Caco-2 (cell line): ENCODE data around the gene AS3MT. TPM values are rescaled to one million over a fixed set of nuclear protein-coding genes. Genes with fewer than 3 reads are reported as not detected.

Experiments
- BruUV-seq: library from RNA; stranded (reverse); fragments of 400-500 nt; replicated peaks from 2 replicates; lab custom pipeline; 2021; lab: Mats Ljungman, UMichigan
- CTCF ChIA-PET: fragments of 300-600 bp; sonication (Branson Sonifier 250); formaldehyde crosslinking; loops from one replicate; lab custom pipeline; 2022; ENCODE audit warnings: antibody characterized with exemption; lab: Charles Lee
- POLR2A ChIA-PET: fragments of 300-600 bp; sonication (Branson Sonifier 250); formaldehyde crosslinking; loops from one replicate; lab custom pipeline; 2022; ENCODE audit warnings: antibody characterized with exemption; lab: Charles Lee
- DNase-seq, 2 experiments: peaks; one replicate each; pipeline versions ENCODE4 v3.0.0 to v3.0.0-alpha.2; 2020 to 2022
- H3K27me3 ChIP-seq: replicated peaks from 2 replicates; pipeline ENCODE4 v1.6.0; 2011; ENCODE audit warnings: low read length; ENCODE audit not compliant: control insufficient read depth, insufficient read depth
- H3K36me3 ChIP-seq: 2 replicates; pipeline ENCODE4 v1.5.1; 2011; ENCODE audit warnings: low read length; ENCODE audit not compliant: control insufficient read depth, insufficient read depth
- H3K4me1 ChIP-seq: fragments of 250-450 bp; sonication (Bioruptor Pico); 2 replicates; pipeline ENCODE4 v1.5.1; 2020; ENCODE audit warnings: mild to moderate bottlenecking
- H3K4me3 ChIP-seq: 2 replicates; pipeline ENCODE4 v1.5.1; 2011; ENCODE audit warnings: low read depth, mild to moderate bottlenecking, control low read depth, low read length
- H3K9me3 ChIP-seq: fragments of 250-450 bp; sonication (Bioruptor Pico); 2 replicates; pipeline ENCODE4 v1.5.1; 2020; ENCODE audit warnings: mild to moderate bottlenecking, moderate library complexity
- H3K27ac Mint-ChIP-seq: one replicate; pipeline ENCODE4 v1.8.0; 2022; ENCODE audit warnings: mixed read lengths; ENCODE audit not compliant: unreplicated experiment
- H3K27me3 Mint-ChIP-seq: one replicate; pipeline ENCODE4 v1.8.0; 2022; ENCODE audit warnings: mixed read lengths; ENCODE audit not compliant: insufficient read depth, unreplicated experiment
- H3K36me3 Mint-ChIP-seq: one replicate; pipeline ENCODE4 v1.8.0; 2022; ENCODE audit warnings: mild to moderate bottlenecking, mixed read lengths; ENCODE audit not compliant: insufficient read depth, unreplicated experiment
- H3K4me1 Mint-ChIP-seq: one replicate; pipeline ENCODE4 v1.8.0; 2022; ENCODE audit warnings: low read depth, mixed read lengths; ENCODE audit not compliant: unreplicated experiment
- H3K4me3 Mint-ChIP-seq: one replicate; pipeline ENCODE4 v1.8.0; 2022; ENCODE audit warnings: mild to moderate bottlenecking, moderate library complexity, mixed read lengths; ENCODE audit not compliant: unreplicated experiment
- H3K9me3 Mint-ChIP-seq: one replicate; pipeline ENCODE4 v1.8.0; 2022; ENCODE audit warnings: mixed read lengths; ENCODE audit not compliant: unreplicated experiment
- intact Hi-C: fragments of 100-400 bp; cut with micrococcal nuclease; formaldehyde crosslinking; loops from one replicate; pipeline ENCODE4 v1.10.0; 2022; ENCODE audit not compliant: unreplicated experiment
- total RNA-seq: library from RNA; stranded (reverse); gene quantifications from 2 replicates; pipeline ENCODE4 v1.2.3, GENCODE V29; 2022
- TF ChIP-seq, protein P1 (sequence below), 2 experiments: fragments of 200-600 bp in 1 of 2; IDR thresholded peaks; 1 replicate in 1 of 2; 2 replicates in 1 of 2; pipeline versions ENCODE4 v1.5.1 to v1.8.0; 2011 to 2022; ENCODE audit warnings: antibody characterized with exemption in 1 of 2, control low read depth in 1 of 2, inconsistent platforms in 1 of 2, low read depth in 1 of 2, low read length in 1 of 2, mild to moderate bottlenecking in 1 of 2, moderate library complexity in 1 of 2; ENCODE audit not compliant: insufficient read depth in 1 of 2, severe bottlenecking in 1 of 2, unreplicated experiment in 1 of 2

AS3MT gene
- total RNA-seq, 1 experiment from 2014 or later: 6.4 TPM

DNA sequence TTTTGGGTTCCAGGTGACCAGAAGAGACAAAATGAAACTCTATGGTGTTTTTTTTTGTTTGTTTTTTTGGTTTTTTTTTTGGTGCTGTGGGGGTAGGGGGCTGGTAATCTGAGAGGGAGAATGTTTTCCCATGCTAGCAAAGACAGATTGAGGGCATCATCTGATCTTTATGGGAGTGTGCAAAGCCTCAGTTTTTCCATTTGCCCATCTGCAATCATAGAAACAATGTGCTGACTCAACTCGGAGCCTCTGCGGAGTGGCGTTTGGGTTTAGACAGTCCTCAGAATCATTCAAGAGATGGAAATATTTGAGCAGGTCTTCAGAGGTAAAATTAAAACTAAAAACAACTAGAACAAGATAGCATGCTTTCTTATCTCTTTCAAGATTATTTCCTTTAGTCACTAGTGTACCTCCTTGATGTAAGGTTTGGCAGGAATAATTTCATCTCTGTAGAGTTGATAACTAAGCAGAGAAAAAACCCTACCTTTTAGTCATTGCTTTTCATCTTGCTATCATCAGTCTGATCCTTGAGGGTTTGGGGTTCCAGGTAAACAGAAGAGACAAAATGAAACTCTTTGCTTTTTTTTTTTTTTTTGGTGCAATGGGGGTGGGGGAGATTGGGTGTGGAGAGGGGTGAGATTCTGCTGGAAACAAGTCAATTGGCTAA is 66.8 kb downstream of the AS3MT start:
- Histone ChIP-seq H3K4me3 (no peak overlapping the region), H3K9me3 (no peaks in the 10 kb centered on the region), H3K27me3 (no peaks in the 10 kb centered on the region), H3K36me3 (no peaks in the 10 kb centered on the region), H3K4me1 (peaks cover 4% of the 10 kb centered on the region; the same call in 1 of the 2 replicates)
- H3K4me3 Mint-ChIP-seq: no peak overlapping the region
- DNase-seq: no peak
- H3K9me3 Mint-ChIP-seq: no peaks in the 10 kb centered on the region
- H3K36me3 Mint-ChIP-seq: no peaks in the 10 kb centered on the region
- POLR2A ChIA-PET: interaction anchor here (0.6 kb wide), 1 partner anchor 859 kb away, joined by 6 read pairs; no protein-coding TSS in a partner anchor
- intact Hi-C loops: no loop called here
- H3K4me1 Mint-ChIP-seq: no peaks in the 10 kb centered on the region
- H3K27me3 Mint-ChIP-seq: no peaks in the 10 kb centered on the region
- BruUV-seq: no TSS peak
- H3K27ac Mint-ChIP-seq: no peak overlapping the region
- CTCF ChIA-PET: no interaction called here
- TF ChIP-seq, protein P1, sequence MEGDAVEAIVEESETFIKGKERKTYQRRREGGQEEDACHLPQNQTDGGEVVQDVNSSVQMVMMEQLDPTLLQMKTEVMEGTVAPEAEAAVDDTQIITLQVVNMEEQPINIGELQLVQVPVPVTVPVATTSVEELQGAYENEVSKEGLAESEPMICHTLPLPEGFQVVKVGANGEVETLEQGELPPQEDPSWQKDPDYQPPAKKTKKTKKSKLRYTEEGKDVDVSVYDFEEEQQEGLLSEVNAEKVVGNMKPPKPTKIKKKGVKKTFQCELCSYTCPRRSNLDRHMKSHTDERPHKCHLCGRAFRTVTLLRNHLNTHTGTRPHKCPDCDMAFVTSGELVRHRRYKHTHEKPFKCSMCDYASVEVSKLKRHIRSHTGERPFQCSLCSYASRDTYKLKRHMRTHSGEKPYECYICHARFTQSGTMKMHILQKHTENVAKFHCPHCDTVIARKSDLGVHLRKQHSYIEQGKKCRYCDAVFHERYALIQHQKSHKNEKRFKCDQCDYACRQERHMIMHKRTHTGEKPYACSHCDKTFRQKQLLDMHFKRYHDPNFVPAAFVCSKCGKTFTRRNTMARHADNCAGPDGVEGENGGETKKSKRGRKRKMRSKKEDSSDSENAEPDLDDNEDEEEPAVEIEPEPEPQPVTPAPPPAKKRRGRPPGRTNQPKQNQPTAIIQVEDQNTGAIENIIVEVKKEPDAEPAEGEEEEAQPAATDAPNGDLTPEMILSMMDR (IDR thresholded peaks at IDR 0.05; ENCODE audit: insufficient read depth in 1 of 2, low read depth in 1 of 2, low read length in 1 of 2, severe bottlenecking in 1 of 2, unreplicated experiment in 1 of 2): no peak

DNA sequence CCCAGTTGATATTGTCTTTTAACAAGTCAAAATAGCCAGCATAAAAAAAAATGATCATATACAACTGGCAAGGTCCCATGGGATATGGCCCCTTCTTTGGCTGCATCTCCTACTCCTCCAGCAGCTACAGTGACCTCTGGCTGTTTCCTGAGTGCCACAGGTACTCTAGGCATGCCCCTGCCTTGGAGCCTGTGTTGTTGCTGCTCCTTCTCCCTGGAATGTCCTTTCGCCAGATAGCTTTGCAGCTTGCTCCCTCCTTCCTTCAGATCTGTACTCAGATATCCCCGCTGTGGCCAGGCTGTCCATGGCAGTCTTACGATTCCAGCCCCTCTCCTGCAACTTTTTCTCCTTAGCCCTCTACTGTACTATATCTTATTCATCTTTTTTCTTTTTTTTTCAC is 72.1 kb downstream of the AS3MT start:
- Histone ChIP-seq H3K9me3 (no peaks in the 10 kb centered on the region), H3K36me3 (no peaks in the 10 kb centered on the region), H3K4me1 (peaks cover 13% of the 10 kb centered on the region; the same call in 1 of the 2 replicates), H3K4me3 (no peak overlapping the region), H3K27me3 (no peaks in the 10 kb centered on the region)
- ChIA-PET POLR2A (no interaction called here), CTCF (no interaction called here)
- Mint-ChIP-seq H3K4me1 (peaks cover 17% of the 10 kb centered on the region), H3K36me3 (no peaks in the 10 kb centered on the region), H3K4me3 (no peak overlapping the region), H3K27me3 (no peaks in the 10 kb centered on the region), H3K27ac (no peak overlapping the region), H3K9me3 (no peaks in the 10 kb centered on the region)
- no peak for DNase-seq
- TF ChIP-seq, protein P1 (IDR thresholded peaks at IDR 0.05; ENCODE audit: insufficient read depth in 1 of 2, low read depth in 1 of 2, low read length in 1 of 2, severe bottlenecking in 1 of 2, unreplicated experiment in 1 of 2): no peak
- no TSS peak for BruUV-seq
- intact Hi-C loops: no loop called here

DNA sequence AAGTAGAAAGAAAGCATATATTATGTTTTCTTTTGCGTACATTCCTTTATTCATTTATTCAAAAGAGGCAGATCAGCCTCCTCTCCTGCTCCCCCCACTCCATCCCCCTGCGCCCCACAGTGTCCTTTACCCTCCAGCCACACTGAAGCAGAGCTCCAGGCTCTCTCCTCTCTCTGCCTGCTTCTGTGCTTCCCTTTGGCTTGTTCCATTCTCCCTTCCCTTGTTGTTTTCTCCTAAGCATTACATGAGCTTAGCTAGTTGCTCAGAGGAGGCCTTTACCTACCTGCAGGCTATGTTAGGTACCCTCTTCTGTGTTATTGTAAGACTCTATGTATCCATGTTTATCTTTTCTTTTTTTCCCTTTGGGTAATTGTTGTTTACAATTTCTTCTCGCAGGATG is 76.2 kb downstream of the AS3MT start:
- H3K36me3 Mint-ChIP-seq: no peaks in the 10 kb centered on the region
- no peaks in the 10 kb centered on the region for H3K9me3 Mint-ChIP-seq
- Histone ChIP-seq H3K9me3 (no peaks in the 10 kb centered on the region), H3K4me3 (no peak overlapping the region), H3K4me1 (peaks cover 9% of the 10 kb centered on the region; the same call in 1 of the 2 replicates), H3K36me3 (no peaks in the 10 kb centered on the region), H3K27me3 (no peaks in the 10 kb centered on the region)
- no peaks in the 10 kb centered on the region for H3K27me3 Mint-ChIP-seq
- no peak overlapping the region for H3K4me3 Mint-ChIP-seq
- TF ChIP-seq, protein P1 (IDR thresholded peaks at IDR 0.05; ENCODE audit: insufficient read depth in 1 of 2, low read depth in 1 of 2, low read length in 1 of 2, severe bottlenecking in 1 of 2, unreplicated experiment in 1 of 2): no peak
- peaks cover 17% of the 10 kb centered on the region for H3K4me1 Mint-ChIP-seq
- BruUV-seq: no TSS peak
- CTCF ChIA-PET: interaction anchor here (0.6 to 1.3 kb wide), 3 partner anchors 28 to 1114 kb away, joined by 3 to 7 read pairs (median 4); partner anchors contain the start of gene CNNM2
- intact Hi-C loops: no loop called here
- H3K27ac Mint-ChIP-seq: no peak overlapping the region
- DNase-seq: no peak
- POLR2A ChIA-PET: interaction anchor here (0.6 kb wide), 1 partner anchor 12 kb away, joined by 4 read pairs; no protein-coding TSS in a partner anchor
